Left lung (tissue), 10 donors: ENCODE data around the gene RMND1. TPM values are rescaled to one million over a fixed set of nuclear protein-coding genes. Genes with fewer than 3 reads are reported as not detected.

Experiments
- ATAC-seq: fragments of 200-7000 bp; cut with Tn5 transposase; one replicate; pipeline ENCODE4 v1.9.1; 2020; ENCODE audit warnings: moderate library complexity
- DNase-seq, 4 donors: peaks; one replicate each; pipeline ENCODE4 v3.0.0-alpha.2; 2013 to 2020
- H3K27ac ChIP-seq, 2 donors: fragments of 200-600 bp; sonication (generic) in 1 of 2; one replicate each; pipeline versions ENCODE4 v1.5.0 to v1.8.0; 2020 to 2021
- H3K27me3 ChIP-seq, 2 donors: fragments of 200-600 bp; sonication (generic) in 1 of 2; one replicate each; pipeline versions ENCODE4 v1.5.0 to v1.8.0; 2020 to 2021
- H3K36me3 ChIP-seq, 2 donors: fragments of 200-600 bp; sonication (generic) in 1 of 2; one replicate each; pipeline versions ENCODE4 v1.5.0 to v1.8.0; 2020 to 2021
- H3K4me1 ChIP-seq, 2 donors: fragments of 200-600 bp; one replicate each; pipeline ENCODE4 v1.8.0; 2021
- H3K4me3 ChIP-seq, 2 donors: fragments of 200-600 bp; sonication (generic) in 1 of 2; one replicate each; pipeline versions ENCODE4 v1.5.0 to v1.8.0; 2020 to 2021; ENCODE audit warnings: mild to moderate bottlenecking in 1 of 2
- H3K9me3 ChIP-seq, 2 donors: fragments of 200-600 bp; sonication (generic) in 1 of 2; one replicate each; pipeline versions ENCODE4 v1.5.0 to v1.8.0; 2020 to 2021
- intact Hi-C, 2 donors: fragments of 100-400 bp; cut with DNase I; formaldehyde crosslinking; loops; one replicate each; pipeline versions ENCODE4 v1.11.2 to v1.14.2; 2022
- polyA plus RNA-seq, 6 donors: library from polyadenylated mRNA; unstranded; fragments of 120-200 nt; gene quantifications; one replicate each; pipeline ENCODE4 v1.2.1, GENCODE V29; 2013; ENCODE audit not compliant: insufficient read length in 6 of 6
- total RNA-seq, 2 donors: library from RNA; stranded (reverse); fragmentation: NEBNext Ultra II Directional; extraction: Animal tissue kit (Norgen Biotek cat#: 25700); gene quantifications; one replicate each; pipeline ENCODE4 v1.2.1, GENCODE V29; 2021
- TF ChIP-seq, protein P1 (sequence below), 2 donors: fragments of 200-600 bp; sonication (generic) in 1 of 2; IDR thresholded peaks; one replicate each; pipeline versions ENCODE4 v1.5.0 to v1.8.0; 2021; ENCODE audit warnings: antibody characterized with exemption in 2 of 2
- donor health status: DM: no; HTN: yes; CAD: no.
- donor health status: DM: no; HTN: no; CAD: no.

Gene RMND1
- total and polyA plus RNA-seq, 8 donors: 16.0 to 32.4 (median 26.9) TPM

DNA sequence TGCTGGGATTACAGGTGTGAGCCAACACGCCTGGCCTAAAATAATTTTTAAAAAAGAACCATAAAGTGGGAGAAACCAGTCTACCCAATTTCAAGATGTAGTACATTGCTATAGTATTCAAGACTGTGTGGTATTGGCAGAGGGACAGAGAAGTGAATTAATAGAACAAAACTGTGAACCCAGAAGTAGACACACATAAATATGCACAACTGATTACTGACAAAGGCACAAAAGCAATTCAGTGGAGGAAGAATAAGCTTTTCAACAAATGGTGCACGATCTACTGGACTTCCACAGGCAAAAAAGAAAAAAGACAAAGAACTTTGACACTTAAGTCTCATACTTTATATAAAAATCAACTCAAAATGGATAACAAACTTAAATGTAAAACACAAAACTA lies 76.1 kb downstream of the RMND1 start:
- no peak for DNase-seq
- Histone ChIP-seq H3K27ac (no peak overlapping the region), H3K4me3 (no peak overlapping the region), H3K27me3 (no peaks in the 10 kb centered on the region), H3K9me3 (no peaks in the 10 kb centered on the region), H3K4me1 (peaks cover 6 to 27% of the 10 kb centered on the region in 2 donors), H3K36me3 (peaks cover 0 to 26% of the 10 kb centered on the region in 2 donors)
- TF ChIP-seq, protein P1, sequence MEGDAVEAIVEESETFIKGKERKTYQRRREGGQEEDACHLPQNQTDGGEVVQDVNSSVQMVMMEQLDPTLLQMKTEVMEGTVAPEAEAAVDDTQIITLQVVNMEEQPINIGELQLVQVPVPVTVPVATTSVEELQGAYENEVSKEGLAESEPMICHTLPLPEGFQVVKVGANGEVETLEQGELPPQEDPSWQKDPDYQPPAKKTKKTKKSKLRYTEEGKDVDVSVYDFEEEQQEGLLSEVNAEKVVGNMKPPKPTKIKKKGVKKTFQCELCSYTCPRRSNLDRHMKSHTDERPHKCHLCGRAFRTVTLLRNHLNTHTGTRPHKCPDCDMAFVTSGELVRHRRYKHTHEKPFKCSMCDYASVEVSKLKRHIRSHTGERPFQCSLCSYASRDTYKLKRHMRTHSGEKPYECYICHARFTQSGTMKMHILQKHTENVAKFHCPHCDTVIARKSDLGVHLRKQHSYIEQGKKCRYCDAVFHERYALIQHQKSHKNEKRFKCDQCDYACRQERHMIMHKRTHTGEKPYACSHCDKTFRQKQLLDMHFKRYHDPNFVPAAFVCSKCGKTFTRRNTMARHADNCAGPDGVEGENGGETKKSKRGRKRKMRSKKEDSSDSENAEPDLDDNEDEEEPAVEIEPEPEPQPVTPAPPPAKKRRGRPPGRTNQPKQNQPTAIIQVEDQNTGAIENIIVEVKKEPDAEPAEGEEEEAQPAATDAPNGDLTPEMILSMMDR (IDR thresholded peaks at IDR 0.05): no peak
- intact Hi-C loops: no loop called here
- ATAC-seq: no peak

DNA sequence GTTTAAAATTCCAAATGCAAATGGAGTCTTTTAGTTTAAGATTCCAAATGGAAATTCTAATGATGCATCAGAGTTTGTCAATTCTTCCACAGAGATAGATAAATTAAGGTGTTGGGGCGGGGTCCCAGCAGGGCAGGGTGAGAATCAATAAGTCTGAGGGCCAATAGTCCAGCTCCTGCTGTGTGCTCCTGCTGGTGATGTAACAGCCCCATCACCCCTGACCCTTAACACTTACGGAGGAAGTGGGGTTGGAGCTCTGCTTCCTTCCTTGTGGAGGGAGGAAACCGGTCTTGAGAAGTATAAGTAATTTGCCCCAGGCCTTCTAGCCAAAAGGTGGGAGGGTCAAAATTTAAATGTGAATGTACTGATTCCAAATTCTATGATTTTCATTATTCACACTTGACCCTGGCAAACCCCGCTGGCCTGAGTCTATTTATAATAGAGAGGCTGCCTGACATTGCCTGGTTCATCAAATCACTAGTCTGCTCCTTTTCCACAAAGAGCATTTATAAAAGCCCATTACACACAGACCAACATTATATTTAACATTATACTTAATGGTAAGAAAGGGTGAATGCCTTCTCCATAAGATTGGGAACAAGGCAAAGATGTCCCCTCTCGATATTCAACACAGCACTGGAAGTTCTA lies 77.8 kb downstream of the RMND1 start:
- Histone ChIP-seq H3K27ac (peak overlapping the region in 1 of 2 donors; percentile 29), H3K36me3 (peaks cover 0 to 41% of the 10 kb centered on the region in 2 donors), H3K27me3 (no peaks in the 10 kb centered on the region), H3K9me3 (no peaks in the 10 kb centered on the region), H3K4me3 (no peak overlapping the region), H3K4me1 (peaks cover 6 to 15% of the 10 kb centered on the region in 2 donors)
- ATAC-seq (peak; percentile 56), DNase-seq (no peak)
- intact Hi-C loops: no loop called here
- TF ChIP-seq, protein P1 (IDR thresholded peaks at IDR 0.05): no peak

DNA sequence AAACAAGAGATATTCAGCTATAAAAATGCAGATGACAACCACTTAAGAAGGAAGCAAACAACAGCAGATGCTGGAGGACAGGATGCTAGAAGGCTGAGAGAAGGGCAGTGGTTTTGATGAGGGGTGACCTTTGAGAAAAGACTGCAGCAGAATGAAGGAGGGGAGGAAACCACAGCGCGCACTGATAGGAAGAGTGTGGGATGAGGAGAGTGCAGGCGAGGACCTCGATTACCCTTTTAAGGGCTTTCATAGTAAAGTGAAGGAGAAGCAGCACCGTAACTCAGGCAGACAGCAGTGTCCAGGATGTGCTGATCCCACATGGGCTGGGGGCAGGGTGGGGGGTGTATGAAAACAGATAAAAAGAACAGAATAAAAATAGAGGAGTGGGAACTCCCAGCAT lies 79.8 kb downstream of the RMND1 start:
- Histone ChIP-seq H3K4me3 (no peak overlapping the region), H3K27ac (no peak overlapping the region), H3K27me3 (no peaks in the 10 kb centered on the region), H3K4me1 (peaks cover 6 to 15% of the 10 kb centered on the region in 2 donors), H3K36me3 (peaks cover 0 to 53% of the 10 kb centered on the region in 2 donors), H3K9me3 (no peaks in the 10 kb centered on the region)
- TF ChIP-seq, protein P1 (IDR thresholded peaks at IDR 0.05): no peak
- DNase-seq (no peak), ATAC-seq (no peak)
- intact Hi-C loops: no loop called here

DNA sequence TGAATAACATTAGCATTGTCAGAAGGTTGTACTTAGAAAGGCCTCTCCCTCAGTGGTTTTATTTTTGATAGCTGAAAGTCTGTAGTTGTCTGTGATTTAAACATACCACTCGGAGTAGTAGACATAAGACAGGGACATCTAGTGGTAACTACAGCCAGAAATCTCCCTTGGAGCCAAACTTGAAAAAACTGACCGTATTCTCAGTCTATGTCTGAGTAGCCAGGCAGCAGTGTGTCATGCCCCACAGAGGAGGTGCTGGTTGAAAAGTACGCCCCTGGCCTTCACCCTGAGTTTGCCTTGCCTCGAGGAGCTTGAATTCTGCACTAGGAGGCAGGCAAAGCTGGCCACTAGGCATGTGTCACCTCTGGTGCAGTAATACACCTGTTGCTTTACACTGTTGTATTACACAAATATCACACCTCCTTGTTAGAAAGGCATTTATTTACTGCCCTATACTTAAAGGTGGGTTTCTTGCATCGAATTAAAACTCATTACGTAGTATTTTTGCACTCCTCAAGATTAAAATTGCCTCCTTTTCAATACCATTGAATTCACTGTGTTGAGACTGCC lies 81.3 kb downstream of the RMND1 start:
- TF ChIP-seq, protein P1 (IDR thresholded peaks at IDR 0.05): no peak
- DNase-seq: peak in 1 of 4 donors; percentile 26
- H3K4me3 ChIP-seq: no peak overlapping the region
- peaks cover 6 to 15% of the 10 kb centered on the region in 2 donors for H3K4me1 ChIP-seq
- H3K9me3 ChIP-seq: no peaks in the 10 kb centered on the region
- peaks cover 0 to 65% of the 10 kb centered on the region in 2 donors for H3K36me3 ChIP-seq
- H3K27ac ChIP-seq: no peak overlapping the region
- intact Hi-C loops: no loop called here
- ATAC-seq: no peak
- H3K27me3 ChIP-seq: no peaks in the 10 kb centered on the region

DNA sequence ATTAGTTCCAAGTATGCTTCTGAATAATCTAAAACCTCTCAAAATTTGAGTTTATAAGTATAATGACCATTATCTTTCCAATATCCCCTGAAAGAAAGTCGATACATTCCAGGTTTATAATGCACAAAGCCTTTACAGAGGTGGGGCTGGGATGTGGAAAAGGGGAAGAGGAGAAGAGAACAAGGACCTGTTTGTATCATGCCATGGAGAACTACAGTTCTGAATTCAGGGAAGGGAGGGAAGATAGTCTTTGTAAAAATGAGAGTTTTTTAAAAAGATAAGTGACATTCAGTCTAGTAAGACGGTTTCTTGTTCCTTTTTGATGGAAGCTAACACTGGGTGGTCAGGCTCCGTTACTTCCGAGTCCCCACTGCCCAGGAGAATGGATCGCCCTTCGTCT lies 86.7 kb downstream of the RMND1 start:
- ATAC-seq (no peak), DNase-seq (no peak)
- Histone ChIP-seq H3K36me3 (peaks cover 0 to 68% of the 10 kb centered on the region in 2 donors), H3K27ac (no peak overlapping the region), H3K4me1 (no peaks in the 10 kb centered on the region), H3K4me3 (no peak overlapping the region), H3K27me3 (no peaks in the 10 kb centered on the region), H3K9me3 (no peaks in the 10 kb centered on the region)
- TF ChIP-seq, protein P1 (IDR thresholded peaks at IDR 0.05): no peak
- intact Hi-C loops: no loop called here
